ENCODE measurements around the gene GMDS.

GMDS gene

GRCh38 chr6:1825926-1826325, 419.5 kb downstream of the GMDS start:
- in situ Hi-C loops (cut with HindIII; ENCODE audit: low sequenced_read_pairs), result no loop called here

GRCh38 chr6:1825277-1825676, 420.1 kb downstream of the GMDS start:
- in situ Hi-C loops (cut with HindIII; ENCODE audit: low sequenced_read_pairs), result no loop called here

- in situ Hi-C loops (cut with HindIII; ENCODE audit: low sequenced_read_pairs), result no loop called here
Measured at GRCh38 chr6:1821513-1822183, 423.8 kb downstream of the GMDS start.

GRCh38 chr6:1821164-1821512, 424.3 kb downstream of the GMDS start:
- in situ Hi-C loops (cut with HindIII; ENCODE audit: low sequenced_read_pairs), result no loop called here

- in situ Hi-C loops (cut with HindIII; ENCODE audit: low sequenced_read_pairs), result no loop called here
Measured at GRCh38 chr6:1820714-1821113, 424.7 kb downstream of the GMDS start.

GRCh38 chr6:1820165-1820564, 425.2 kb downstream of the GMDS start:
- in situ Hi-C loops (cut with HindIII; ENCODE audit: low sequenced_read_pairs), result no loop called here

- in situ Hi-C loops (cut with HindIII; ENCODE audit: low sequenced_read_pairs), result no loop called here
Measured at GRCh38 chr6:1819007-1819406, 426.4 kb downstream of the GMDS start.

GRCh38 chr6:1817033-1817761, 428.2 kb downstream of the GMDS start:
- in situ Hi-C loops (cut with HindIII; ENCODE audit: low sequenced_read_pairs), result no loop called here

- in situ Hi-C loops (cut with HindIII; ENCODE audit: low sequenced_read_pairs), result no loop called here
Measured at GRCh38 chr6:1815827-1816452, 429.5 kb downstream of the GMDS start.

GRCh38 chr6:1814279-1814678, 431.1 kb downstream of the GMDS start:
- in situ Hi-C loops (cut with HindIII; ENCODE audit: low sequenced_read_pairs), result no loop called here

- in situ Hi-C loops (cut with HindIII; ENCODE audit: low sequenced_read_pairs), result no loop called here
Measured at GRCh38 chr6:1812487-1812886, 432.9 kb downstream of the GMDS start.

GRCh38 chr6:1812034-1812433, 433.4 kb downstream of the GMDS start:
- in situ Hi-C loops (cut with HindIII; ENCODE audit: low sequenced_read_pairs), result no loop called here

- in situ Hi-C loops (cut with HindIII; ENCODE audit: low sequenced_read_pairs), result no loop called here
Measured at GRCh38 chr6:1810880-1811279, 434.5 kb downstream of the GMDS start.

GRCh38 chr6:1809291-1809988, 436.0 kb downstream of the GMDS start:
- in situ Hi-C loops (cut with HindIII; ENCODE audit: low sequenced_read_pairs), result no loop called here

GRCh38 chr6:1806935-1807334, 438.5 kb downstream of the GMDS start:
- in situ Hi-C loops (cut with HindIII; ENCODE audit: low sequenced_read_pairs), result no loop called here

- in situ Hi-C loops (cut with HindIII; ENCODE audit: low sequenced_read_pairs), result no loop called here
Measured at GRCh38 chr6:1802491-1803395, 442.7 kb downstream of the GMDS start.

GRCh38 chr6:1801401-1801800, 444.0 kb downstream of the GMDS start:
- in situ Hi-C loops (cut with HindIII; ENCODE audit: low sequenced_read_pairs), result no loop called here

GRCh38 chr6:1800845-1801244, 444.6 kb downstream of the GMDS start:
- in situ Hi-C loops (cut with HindIII; ENCODE audit: low sequenced_read_pairs), result no loop called here

- in situ Hi-C loops (cut with HindIII; ENCODE audit: low sequenced_read_pairs), result loop anchor here (25.0 kb wide), 1 partner anchor 313 kb away; no protein-coding TSS in a partner anchor
Measured at GRCh38 chr6:1798965-1799325, 446.5 kb downstream of the GMDS start.

GRCh38 chr6:1798303-1798964, 447.0 kb downstream of the GMDS start:
- in situ Hi-C loops (cut with HindIII; ENCODE audit: low sequenced_read_pairs), result loop anchor here (25.0 kb wide), 1 partner anchor 314 kb away; no protein-coding TSS in a partner anchor

Measured in endothelial cell of hepatic sinusoid (primary cell).